Adrenal gland (tissue), 5 donors: Measurements from ENCODE around the gene FBXL20.

ENCODE experiments used
- POLR2A ChIP-seq, 2 donors: fragments of 450-650 bp; IDR thresholded peaks; one replicate each; pipeline ENCODE4 v1.6.1; 2017; ENCODE audit warnings: antibody characterized with exemption in 2 of 2, mild to moderate bottlenecking in 2 of 2, moderate library complexity in 1 of 2
- TF ChIP-seq, protein P1 (sequence below), 6 experiments: fragments of 450-650 bp in 4 of 6; fragments of 200-600 bp in 2 of 6; sonication (generic) in 1 of 6; IDR thresholded peaks; 1 replicate in 5 of 6; 2 replicates in 1 of 6; pipeline versions ENCODE4 v1.5.1 to v1.8.0; 2016 to 2021; ENCODE audit warnings: antibody characterized with exemption in 6 of 6, mild to moderate bottlenecking in 2 of 6, moderate library complexity in 1 of 6
- donor health status: DM: no; HTN: no; CAD: no.

DNA sequence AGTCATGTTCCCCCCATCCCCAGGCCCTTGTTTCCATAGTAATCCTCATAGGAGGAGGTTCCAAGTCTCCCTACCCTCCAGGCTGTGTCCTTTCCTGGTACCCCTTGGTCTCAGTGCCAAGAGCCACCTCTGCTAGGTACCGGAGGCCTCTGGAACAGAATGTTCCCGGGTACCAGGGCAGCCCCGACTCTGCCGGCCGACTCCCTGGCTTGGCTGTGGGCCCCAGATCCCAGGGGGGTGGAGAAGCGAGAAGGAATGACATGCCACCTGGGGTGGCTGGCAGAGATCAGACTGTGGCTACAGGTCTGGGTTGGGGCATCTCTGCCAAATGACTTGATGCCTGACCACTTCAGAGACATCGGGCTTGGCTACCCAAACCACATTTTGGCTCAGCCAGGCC lies 179.3 kb downstream of the FBXL20 start:
- TF ChIP-seq, protein P1, sequence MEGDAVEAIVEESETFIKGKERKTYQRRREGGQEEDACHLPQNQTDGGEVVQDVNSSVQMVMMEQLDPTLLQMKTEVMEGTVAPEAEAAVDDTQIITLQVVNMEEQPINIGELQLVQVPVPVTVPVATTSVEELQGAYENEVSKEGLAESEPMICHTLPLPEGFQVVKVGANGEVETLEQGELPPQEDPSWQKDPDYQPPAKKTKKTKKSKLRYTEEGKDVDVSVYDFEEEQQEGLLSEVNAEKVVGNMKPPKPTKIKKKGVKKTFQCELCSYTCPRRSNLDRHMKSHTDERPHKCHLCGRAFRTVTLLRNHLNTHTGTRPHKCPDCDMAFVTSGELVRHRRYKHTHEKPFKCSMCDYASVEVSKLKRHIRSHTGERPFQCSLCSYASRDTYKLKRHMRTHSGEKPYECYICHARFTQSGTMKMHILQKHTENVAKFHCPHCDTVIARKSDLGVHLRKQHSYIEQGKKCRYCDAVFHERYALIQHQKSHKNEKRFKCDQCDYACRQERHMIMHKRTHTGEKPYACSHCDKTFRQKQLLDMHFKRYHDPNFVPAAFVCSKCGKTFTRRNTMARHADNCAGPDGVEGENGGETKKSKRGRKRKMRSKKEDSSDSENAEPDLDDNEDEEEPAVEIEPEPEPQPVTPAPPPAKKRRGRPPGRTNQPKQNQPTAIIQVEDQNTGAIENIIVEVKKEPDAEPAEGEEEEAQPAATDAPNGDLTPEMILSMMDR (IDR thresholded peaks at IDR 0.05) = no peak
- TF ChIP-seq POLR2A (IDR thresholded peaks at IDR 0.05) = no peak
